H9 (cell line): ENCODE measurements around the gene AADAT. TPM values are rescaled to one million over a fixed set of nuclear protein-coding genes. Genes with fewer than 3 reads are reported as not detected.

Experiments
- DNase-seq: peaks from one replicate; pipeline ENCODE4 v3.0.0-alpha.2; 2017
- H2AFZ ChIP-seq: one replicate; pipeline ENCODE4 v1.6.1; 2013; ENCODE audit warnings: mild to moderate bottlenecking, low read length, control low read depth, moderate library complexity
- H2AK5ac ChIP-seq: 2 replicates; pipeline ENCODE4 v1.6.1; 2013; ENCODE audit warnings: low read length, control low read depth, mixed read lengths; ENCODE audit not compliant: insufficient read length
- H2BK120ac ChIP-seq: one replicate; pipeline ENCODE4 v1.6.1; 2013; ENCODE audit warnings: low read depth, mild to moderate bottlenecking, low read length, control low read depth, inconsistent platforms; ENCODE audit not compliant: poor library complexity, severe bottlenecking
- H2BK12ac ChIP-seq: 2 replicates; pipeline ENCODE4 v1.6.1; 2013; ENCODE audit warnings: low read length, control low read depth, mixed read lengths, low read depth; ENCODE audit not compliant: insufficient read length
- H2BK15ac ChIP-seq: 2 replicates; pipeline ENCODE4 v1.6.1; 2013; ENCODE audit warnings: low read depth, low read length, control low read depth
- H2BK20ac ChIP-seq: one replicate; pipeline ENCODE4 v1.6.1; 2013; ENCODE audit warnings: low read depth, mild to moderate bottlenecking, low read length, control low read depth, inconsistent platforms; ENCODE audit not compliant: poor library complexity, severe bottlenecking
- H2BK5ac ChIP-seq: 2 replicates; pipeline ENCODE4 v1.6.1; 2013; ENCODE audit warnings: low read length, control low read depth, mixed read lengths; ENCODE audit not compliant: insufficient read length
- H3K14ac ChIP-seq: 2 replicates; pipeline ENCODE4 v1.6.1; 2013; ENCODE audit warnings: low read length, control low read depth; ENCODE audit not compliant: insufficient read depth
- H3K18ac ChIP-seq: 2 replicates; pipeline ENCODE4 v1.6.1; 2013; ENCODE audit warnings: low read depth, mild to moderate bottlenecking, mixed read lengths, low read length, control low read depth; ENCODE audit not compliant: insufficient read length
- H3K23ac ChIP-seq: 2 replicates; pipeline ENCODE4 v1.6.1; 2013; ENCODE audit warnings: low read length, control low read depth, mixed read lengths, low read depth; ENCODE audit not compliant: insufficient read length
- H3K23me2 ChIP-seq: 2 replicates; pipeline ENCODE4 v1.6.1; 2013; ENCODE audit warnings: low read depth, mild to moderate bottlenecking, mixed read lengths, low read length, control low read depth; ENCODE audit not compliant: insufficient read length, poor library complexity, severe bottlenecking
- H3K27ac ChIP-seq: 2 replicates; pipeline ENCODE4 v1.5.1; 2013; ENCODE audit warnings: low read length, control low read depth, mixed read lengths, low read depth; ENCODE audit not compliant: insufficient read length
- H3K27me3 ChIP-seq: 2 replicates; pipeline ENCODE4 v1.6.1; 2013; ENCODE audit warnings: low read length, control low read depth, inconsistent platforms; ENCODE audit not compliant: insufficient read depth
- H3K4ac ChIP-seq: 2 replicates; pipeline ENCODE4 v1.6.1; 2013; ENCODE audit warnings: low read depth, mild to moderate bottlenecking, control low read depth, inconsistent platforms, low read length, moderate library complexity
- H3K4me1 ChIP-seq: 2 replicates; pipeline ENCODE4 v1.6.1; 2013; ENCODE audit warnings: low read length, control low read depth, inconsistent platforms; ENCODE audit not compliant: insufficient read depth
- H3K4me2 ChIP-seq: 2 replicates; pipeline ENCODE4 v1.6.1; 2013; ENCODE audit warnings: low read length, control low read depth, mixed read lengths; ENCODE audit not compliant: insufficient read length, insufficient read depth
- H3K56ac ChIP-seq: 2 replicates; pipeline ENCODE4 v1.6.1; 2013; ENCODE audit warnings: low read depth, mild to moderate bottlenecking, mixed read lengths, low read length, control low read depth; ENCODE audit not compliant: insufficient read length
- H3K79me1 ChIP-seq: 2 replicates; pipeline ENCODE4 v1.6.1; 2013; ENCODE audit warnings: low read depth, mild to moderate bottlenecking, moderate library complexity, low read length, control low read depth, inconsistent platforms; ENCODE audit not compliant: insufficient read depth, poor library complexity, severe bottlenecking
- H3K79me2 ChIP-seq: 2 replicates; pipeline ENCODE4 v1.6.1; 2013; ENCODE audit warnings: low read length, control low read depth, inconsistent platforms; ENCODE audit not compliant: insufficient read depth
- H3K9ac ChIP-seq: 2 replicates; pipeline ENCODE4 v1.6.1; 2013; ENCODE audit warnings: low read length, control low read depth, mixed read lengths; ENCODE audit not compliant: insufficient read length; ENCODE audit errors: extremely low read depth
- H3K9me3 ChIP-seq: one replicate; pipeline ENCODE4 v1.6.1; 2013; ENCODE audit warnings: low read depth, low read length, inconsistent platforms; ENCODE audit not compliant: control insufficient read depth
- H3T11ph ChIP-seq: one replicate; pipeline ENCODE4 v1.6.1; 2013; ENCODE audit warnings: mild to moderate bottlenecking, low read length, control low read depth, inconsistent platforms
- H4K20me1 ChIP-seq: one replicate; pipeline ENCODE4 v1.6.1; 2013; ENCODE audit not compliant: control insufficient read depth, insufficient read length, insufficient read depth
- H4K5ac ChIP-seq: 2 replicates; pipeline ENCODE4 v1.6.1; 2013; ENCODE audit warnings: low read depth, mild to moderate bottlenecking, mixed read lengths, low read length, control low read depth; ENCODE audit not compliant: insufficient read length
- H4K8ac ChIP-seq: replicated peaks from 2 replicates; pipeline ENCODE4 v1.6.1; 2013; ENCODE audit warnings: low read length, control low read depth, mixed read lengths, low read depth; ENCODE audit not compliant: insufficient read length
- H4K91ac ChIP-seq: 2 replicates; pipeline ENCODE4 v1.6.1; 2013; ENCODE audit warnings: low read depth, mild to moderate bottlenecking, moderate library complexity, mixed read lengths, low read length, control low read depth; ENCODE audit not compliant: insufficient read length
- H3K27ac Mint-ChIP-seq, 3 experiments: 2 replicates in 2 of 3; 3 replicates in 1 of 3; pipeline ENCODE4 v1.8.0; 2020 to 2021; ENCODE audit warnings: mixed read lengths in 3 of 3, mild to moderate bottlenecking in 1 of 3, moderate library complexity in 1 of 3
- H3K27me3 Mint-ChIP-seq: 2 replicates; pipeline ENCODE4 v1.8.0; 2021; ENCODE audit warnings: low read depth, mild to moderate bottlenecking, moderate library complexity, mixed read lengths
- H3K36me3 Mint-ChIP-seq, 3 experiments: 2 replicates in 2 of 3; 3 replicates in 1 of 3; pipeline ENCODE4 v1.8.0; 2020 to 2021; ENCODE audit warnings: low read depth in 3 of 3, mixed read lengths in 3 of 3; ENCODE audit not compliant: insufficient read depth in 1 of 3
- H3K4me1 Mint-ChIP-seq, 2 experiments: 2 replicates each; pipeline ENCODE4 v1.8.0; 2020; ENCODE audit warnings: mixed read lengths in 2 of 2
- H3K4me3 Mint-ChIP-seq, 2 experiments: 2 replicates in 1 of 2; 3 replicates in 1 of 2; pipeline ENCODE4 v1.8.0; 2020 to 2021; ENCODE audit warnings: mild to moderate bottlenecking in 2 of 2, mixed read lengths in 2 of 2, moderate library complexity in 1 of 2
- H3K9me3 Mint-ChIP-seq, 2 experiments: 2 replicates in 1 of 2; 3 replicates in 1 of 2; pipeline ENCODE4 v1.8.0; 2020; ENCODE audit warnings: mild to moderate bottlenecking in 2 of 2, mixed read lengths in 2 of 2, moderate library complexity in 1 of 2
- CTCF ChIP-seq: fragments of 200-600 bp; sonication (generic); conservative IDR thresholded peaks from 3 replicates; pipeline ENCODE4 v1.8.0; 2021; ENCODE audit warnings: antibody characterized with exemption, mild to moderate bottlenecking
- WGBS: extraction: QIAGEN DNeasy Blood & Tissue Kit; methylation state at CpG from one replicate; pipeline ENCODE4 v1.1.7; 2013; ENCODE audit warnings: missing lambda C conversion rate, low lambda C conversion rate, mixed read lengths; ENCODE audit not compliant: insufficient read length; ENCODE audit errors: extremely low coverage; 5-methylcytosine and 5-hydroxymethylcytosine counted together
- total RNA-seq: library from RNA; stranded (reverse); gene quantifications from 2 replicates; pipeline ENCODE4 v1.2.1, GENCODE V29; 2021

The AADAT gene
- total RNA-seq, 1 experiment from 2014 or later: 14.1 TPM

- Mint-ChIP-seq H3K36me3 (peaks cover 0 to 2% (median 0%) of the 10 kb centered on the region in 3 experiments; a peak in 2 of 7 replicates), H3K4me3 (peak within 1 kb of the TSS; percentile 83 to 91), H3K27me3 (peaks cover 49% of the 10 kb centered on the region), H3K9me3 (peaks cover 4 to 10% of the 10 kb centered on the region in 2 experiments; a peak in 3 of 5 replicates), H3K4me1 (peaks cover 14 to 16% of the 10 kb centered on the region in 2 experiments), H3K27ac (peak within 1 kb of the TSS in 2 of 3 experiments; percentile 87 to 88; a peak in 4 of 7 replicates)
- no peak within 1 kb of the TSS for H4K91ac ChIP-seq
- H3K4me2 ChIP-seq: peak within 1 kb of the TSS; percentile 87
- H3K4ac ChIP-seq: no peak within 1 kb of the TSS
- H3K79me2 ChIP-seq: 0 out of 2 replicates have a peak, but pooled peaks cover 2% of the 10 kb centered on the region
- peak within 1 kb of the TSS; percentile 45 for H3K18ac ChIP-seq
- H3K4me1 ChIP-seq: no peaks in the 10 kb centered on the region
- no peaks in the 10 kb centered on the region for H3K9me3 ChIP-seq
- DNase-seq: peak; percentile 90
- no peak within 1 kb of the TSS; the same call in 1 of the 2 replicates for H2BK15ac ChIP-seq
- no peak within 1 kb of the TSS for H2BK12ac ChIP-seq
- H4K20me1 ChIP-seq: no peaks in the 10 kb centered on the region
- peak within 1 kb of the TSS; percentile 34 for H3K9ac ChIP-seq
- H3K79me1 ChIP-seq: no peaks in the 10 kb centered on the region
- H2BK5ac ChIP-seq: no peak within 1 kb of the TSS
- H3K56ac ChIP-seq: no peak within 1 kb of the TSS
- no peak within 1 kb of the TSS for H2AK5ac ChIP-seq
- no peak within 1 kb of the TSS for H4K5ac ChIP-seq
- no peak within 1 kb of the TSS for H2BK20ac ChIP-seq
- H3K27ac ChIP-seq: no peak within 1 kb of the TSS
- H2BK120ac ChIP-seq: no peak within 1 kb of the TSS
- no peak within 1 kb of the TSS for H3K23ac ChIP-seq
- no peak within 1 kb of the TSS for H4K8ac ChIP-seq
- peak within 1 kb of the TSS; percentile 67 for H3K14ac ChIP-seq
- no peak within 1 kb of the TSS for H2AFZ ChIP-seq
- H3T11ph ChIP-seq: no peak within 1 kb of the TSS
- H3K23me2 ChIP-seq: peaks cover 13% of the 10 kb centered on the region
- TF ChIP-seq CTCF: no peak; the same call in 2 of the 3 replicates
- WGBS: no CpG with 5 or more reads among the region's 86 CpGs
- peaks cover 3% of the 10 kb centered on the region; the same call in 1 of the 2 replicates for H3K27me3 ChIP-seq
These were observed 63.3 kb downstream of the AADAT start, which contains the start of gene MFAP3L for GRCh38 chr4:170026253-170027021. MFAP3L (minus strand) TSS chr4:170026395; CDS start chr4:170005877, 20,518 bp downstream.
